ENCODE data around the gene EIF3I. TPM values are rescaled to one million over a fixed set of nuclear protein-coding genes. Genes with fewer than 3 reads are reported as not detected.

Gene EIF3I
- polyA plus RNA-seq, 2 of the 4 experiments (the other 2 are of a cell fraction), result 300 to 318 TPM

DNA sequence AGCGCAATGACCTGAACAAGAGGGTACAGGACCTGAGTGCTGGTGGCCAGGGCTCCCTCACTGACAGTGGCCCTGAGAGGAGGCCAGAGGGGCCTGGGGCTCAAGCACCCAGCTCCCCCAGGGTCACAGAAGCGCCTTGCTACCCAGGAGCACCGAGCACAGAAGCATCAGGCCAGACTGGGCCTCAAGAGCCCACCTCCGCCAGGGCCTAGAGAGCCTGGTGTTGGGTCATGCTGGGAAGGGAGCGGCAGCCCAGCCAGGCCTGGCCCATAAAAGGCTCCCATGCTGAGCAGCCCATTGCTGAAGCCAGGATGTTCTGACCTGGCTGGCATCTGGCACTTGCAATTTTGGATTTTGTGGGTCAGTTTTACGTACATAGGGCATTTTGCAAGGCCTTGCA, 27.2 kb upstream of the EIF3I start:
- no peak for TF ChIP-seq HOXA7 (CRISPR knock-in tag; IDR thresholded peaks at IDR 0.05)
- TF ChIP-seq, protein P1, sequence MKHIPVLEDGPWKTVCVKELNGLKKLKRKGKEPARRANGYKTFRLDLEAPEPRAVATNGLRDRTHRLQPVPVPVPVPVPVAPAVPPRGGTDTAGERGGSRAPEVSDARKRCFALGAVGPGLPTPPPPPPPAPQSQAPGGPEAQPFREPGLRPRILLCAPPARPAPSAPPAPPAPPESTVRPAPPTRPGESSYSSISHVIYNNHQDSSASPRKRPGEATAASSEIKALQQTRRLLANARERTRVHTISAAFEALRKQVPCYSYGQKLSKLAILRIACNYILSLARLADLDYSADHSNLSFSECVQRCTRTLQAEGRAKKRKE (CRISPR knock-in tag; IDR thresholded peaks at IDR 0.05; ENCODE audit: low read depth), result no peak
- no peak for TF ChIP-seq SMC3 (IDR thresholded peaks at IDR 0.05)
- TF ChIP-seq, protein P2, sequence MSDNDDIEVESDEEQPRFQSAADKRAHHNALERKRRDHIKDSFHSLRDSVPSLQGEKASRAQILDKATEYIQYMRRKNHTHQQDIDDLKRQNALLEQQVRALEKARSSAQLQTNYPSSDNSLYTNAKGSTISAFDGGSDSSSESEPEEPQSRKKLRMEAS (IDR thresholded peaks at IDR 0.05), result no peak
- TF ChIP-seq CHD4 (IDR thresholded peaks at IDR 0.05; ENCODE audit: borderline replicate concordance), result no peak
- H3K4me3 ChIP-seq, result no peak overlapping the region
- H3K9me3 ChIP-seq, result no peaks in the 10 kb centered on the region
- ChIA-PET CTCF (interaction anchor here (1.6 kb wide), 1 partner anchor 20 kb away, joined by 7 read pairs; no protein-coding TSS in a partner anchor), POLR2A (interaction anchor here (0.7 kb wide), 1 partner anchor 16 kb away, joined by 3 read pairs; the partner anchor contains the start of gene TXLNA)
- WGBS (ENCODE audit: missing lambda C conversion rate), result 100% methylated on average over 2 of the region's 6 CpGs
- H3K4me1 ChIP-seq, result 0 out of 3 replicates have a peak, but pooled peaks cover 4% of the 10 kb centered on the region
- no peak overlapping the region for H3K4me2 ChIP-seq
- no peak for FAIRE-seq
- H3K27ac ChIP-seq, result no peak overlapping the region
- no peak for ATAC-seq
- DNase-seq (ENCODE audit: low read depth in 1 of 2, low spot score in 1 of 2), result no peak

DNA sequence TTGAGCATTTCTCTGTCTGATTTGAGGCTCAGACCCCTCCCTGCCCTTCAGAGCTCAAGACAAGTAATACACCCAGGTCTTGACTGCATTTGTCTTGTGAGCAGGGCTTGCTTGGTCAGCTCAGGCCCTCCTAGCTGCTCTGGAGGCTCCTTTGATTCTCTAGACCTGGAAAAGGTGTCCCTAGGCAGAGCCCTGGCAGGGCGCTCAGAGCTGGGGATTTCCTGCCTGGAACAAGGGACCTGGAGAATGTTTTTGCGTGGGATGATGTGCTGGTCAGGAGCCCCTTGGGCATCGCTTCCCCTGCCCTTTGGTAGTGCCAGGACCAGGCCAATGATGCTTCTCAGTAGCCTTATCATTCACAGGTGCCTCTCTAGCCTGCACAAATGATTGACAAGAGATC, 26.7 kb upstream of the EIF3I start:
- ATAC-seq (no peak), FAIRE-seq (no peak), DNase-seq (ENCODE audit: low read depth in 1 of 2, low spot score in 1 of 2) (no peak)
- Histone ChIP-seq H3K9me3 (no peaks in the 10 kb centered on the region), H3K4me1 (0 out of 3 replicates have a peak, but pooled peaks cover 5% of the 10 kb centered on the region), H3K4me2 (no peak overlapping the region), H3K27ac (no peak overlapping the region), H3K4me3 (no peak overlapping the region)
- 89% methylated on average over 3 of the region's 3 CpGs for WGBS (ENCODE audit: missing lambda C conversion rate)
- TF ChIP-seq HOXB5 (CRISPR knock-in tag; IDR thresholded peaks at IDR 0.05), result no peak
- TF ChIP-seq FOXS1 (CRISPR knock-in tag; IDR thresholded peaks at IDR 0.05), result no peak
- TF ChIP-seq, protein P3, sequence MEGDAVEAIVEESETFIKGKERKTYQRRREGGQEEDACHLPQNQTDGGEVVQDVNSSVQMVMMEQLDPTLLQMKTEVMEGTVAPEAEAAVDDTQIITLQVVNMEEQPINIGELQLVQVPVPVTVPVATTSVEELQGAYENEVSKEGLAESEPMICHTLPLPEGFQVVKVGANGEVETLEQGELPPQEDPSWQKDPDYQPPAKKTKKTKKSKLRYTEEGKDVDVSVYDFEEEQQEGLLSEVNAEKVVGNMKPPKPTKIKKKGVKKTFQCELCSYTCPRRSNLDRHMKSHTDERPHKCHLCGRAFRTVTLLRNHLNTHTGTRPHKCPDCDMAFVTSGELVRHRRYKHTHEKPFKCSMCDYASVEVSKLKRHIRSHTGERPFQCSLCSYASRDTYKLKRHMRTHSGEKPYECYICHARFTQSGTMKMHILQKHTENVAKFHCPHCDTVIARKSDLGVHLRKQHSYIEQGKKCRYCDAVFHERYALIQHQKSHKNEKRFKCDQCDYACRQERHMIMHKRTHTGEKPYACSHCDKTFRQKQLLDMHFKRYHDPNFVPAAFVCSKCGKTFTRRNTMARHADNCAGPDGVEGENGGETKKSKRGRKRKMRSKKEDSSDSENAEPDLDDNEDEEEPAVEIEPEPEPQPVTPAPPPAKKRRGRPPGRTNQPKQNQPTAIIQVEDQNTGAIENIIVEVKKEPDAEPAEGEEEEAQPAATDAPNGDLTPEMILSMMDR (IDR thresholded peaks at IDR 0.05), result no peak
- no peak for TF ChIP-seq NFE2L2 (conservative IDR thresholded peaks at IDR 0.05; ENCODE audit: low read length)
- TF ChIP-seq JUNB (IDR thresholded peaks at IDR 0.05), result no peak
- no peak for TF ChIP-seq NPAS2 (CRISPR knock-in tag; IDR thresholded peaks at IDR 0.05; ENCODE audit: borderline replicate concordance)
- no peak for TF ChIP-seq HOXA7 (CRISPR knock-in tag; IDR thresholded peaks at IDR 0.05)
- TF ChIP-seq, protein P4, sequence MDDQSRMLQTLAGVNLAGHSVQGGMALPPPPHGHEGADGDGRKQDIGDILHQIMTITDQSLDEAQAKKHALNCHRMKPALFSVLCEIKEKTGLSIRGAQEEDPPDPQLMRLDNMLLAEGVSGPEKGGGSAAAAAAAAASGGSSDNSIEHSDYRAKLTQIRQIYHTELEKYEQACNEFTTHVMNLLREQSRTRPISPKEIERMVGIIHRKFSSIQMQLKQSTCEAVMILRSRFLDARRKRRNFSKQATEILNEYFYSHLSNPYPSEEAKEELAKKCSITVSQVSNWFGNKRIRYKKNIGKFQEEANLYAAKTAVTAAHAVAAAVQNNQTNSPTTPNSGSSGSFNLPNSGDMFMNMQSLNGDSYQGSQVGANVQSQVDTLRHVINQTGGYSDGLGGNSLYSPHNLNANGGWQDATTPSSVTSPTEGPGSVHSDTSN (IDR thresholded peaks at IDR 0.05), result no peak
- no peak for TF ChIP-seq ZC3H11A (IDR thresholded peaks at IDR 0.05)
- TF ChIP-seq EHF (CRISPR knock-in tag; IDR thresholded peaks at IDR 0.05), result no peak
- no peak for TF ChIP-seq HEYL (CRISPR knock-in tag; IDR thresholded peaks at IDR 0.05)
- TF ChIP-seq, protein P5, sequence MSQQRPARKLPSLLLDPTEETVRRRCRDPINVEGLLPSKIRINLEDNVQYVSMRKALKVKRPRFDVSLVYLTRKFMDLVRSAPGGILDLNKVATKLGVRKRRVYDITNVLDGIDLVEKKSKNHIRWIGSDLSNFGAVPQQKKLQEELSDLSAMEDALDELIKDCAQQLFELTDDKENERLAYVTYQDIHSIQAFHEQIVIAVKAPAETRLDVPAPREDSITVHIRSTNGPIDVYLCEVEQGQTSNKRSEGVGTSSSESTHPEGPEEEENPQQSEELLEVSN (IDR thresholded peaks at IDR 0.05; ENCODE audit: borderline replicate concordance, low read depth), result no peak
- TF ChIP-seq ZFP36 (IDR thresholded peaks at IDR 0.05; ENCODE audit: borderline replicate concordance, partially characterized antibody), result no peak
- no peak for TF ChIP-seq RCOR1 (IDR thresholded peaks at IDR 0.05; ENCODE audit: low read depth, low read length)
- TF ChIP-seq MAFK (IDR thresholded peaks at IDR 0.05; ENCODE audit: partially characterized antibody), result no peak
- TF ChIP-seq GATA3 (IDR thresholded peaks at IDR 0.05; ENCODE audit: borderline replicate concordance), result no peak
- TF ChIP-seq CBX2 (IDR thresholded peaks at IDR 0.05; ENCODE audit: borderline replicate concordance, low read depth), result no peak
- no peak for TF ChIP-seq MYC (IDR thresholded peaks at IDR 0.05; ENCODE audit: borderline replicate concordance, low read length)
- TF ChIP-seq, protein P6, sequence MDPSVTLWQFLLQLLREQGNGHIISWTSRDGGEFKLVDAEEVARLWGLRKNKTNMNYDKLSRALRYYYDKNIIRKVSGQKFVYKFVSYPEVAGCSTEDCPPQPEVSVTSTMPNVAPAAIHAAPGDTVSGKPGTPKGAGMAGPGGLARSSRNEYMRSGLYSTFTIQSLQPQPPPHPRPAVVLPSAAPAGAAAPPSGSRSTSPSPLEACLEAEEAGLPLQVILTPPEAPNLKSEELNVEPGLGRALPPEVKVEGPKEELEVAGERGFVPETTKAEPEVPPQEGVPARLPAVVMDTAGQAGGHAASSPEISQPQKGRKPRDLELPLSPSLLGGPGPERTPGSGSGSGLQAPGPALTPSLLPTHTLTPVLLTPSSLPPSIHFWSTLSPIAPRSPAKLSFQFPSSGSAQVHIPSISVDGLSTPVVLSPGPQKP (IDR thresholded peaks at IDR 0.05; ENCODE audit: low read depth, low read length), result no peak
- CTCF ChIA-PET, result interaction anchor here (1.6 kb wide), 1 partner anchor 20 kb away, joined by 7 read pairs; no protein-coding TSS in a partner anchor
- POLR2A ChIA-PET, result interaction anchor here (0.7 kb wide), 1 partner anchor 16 kb away, joined by 3 read pairs; the partner anchor contains the start of gene TXLNA

All from A549 (cell line).